GM18508 (cell line): ENCODE results near the gene SMAD2.
"Not testable (repeated sequence)": the region's sequence is repeated elsewhere in the genome, so short reads cannot be mapped to it uniquely, and the experiment has no call there.

ENCODE experiments used
- ATAC-seq: cut with Tn5 transposase; IDR thresholded peaks from one replicate; pipeline ENCODE4 v1.9.1; 2021; ENCODE audit warnings: moderate number of reproducible peaks; ENCODE audit not compliant: insufficient read depth, unreplicated experiment

The SMAD2 gene

DNA sequence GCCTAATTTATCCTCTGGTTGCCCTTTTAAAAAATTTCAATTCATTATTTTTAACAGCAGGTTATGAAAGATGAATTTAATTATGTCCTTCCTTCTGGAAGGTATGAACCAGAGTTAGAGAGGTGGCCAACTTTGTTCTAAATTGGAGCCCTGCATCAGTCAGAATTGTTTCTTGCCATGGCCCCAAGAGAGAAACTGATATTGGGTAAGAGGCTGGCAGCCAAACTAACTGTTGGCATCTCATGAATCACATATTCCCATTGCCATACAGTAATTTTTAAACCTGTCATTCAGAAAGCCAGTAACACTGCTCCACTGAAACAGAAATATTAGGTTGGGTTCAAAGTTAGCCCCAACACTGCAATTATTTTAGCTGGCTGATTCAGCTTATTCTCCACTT lies 67.4 kb downstream of the SMAD2 start:
- ATAC-seq = no peak

DNA sequence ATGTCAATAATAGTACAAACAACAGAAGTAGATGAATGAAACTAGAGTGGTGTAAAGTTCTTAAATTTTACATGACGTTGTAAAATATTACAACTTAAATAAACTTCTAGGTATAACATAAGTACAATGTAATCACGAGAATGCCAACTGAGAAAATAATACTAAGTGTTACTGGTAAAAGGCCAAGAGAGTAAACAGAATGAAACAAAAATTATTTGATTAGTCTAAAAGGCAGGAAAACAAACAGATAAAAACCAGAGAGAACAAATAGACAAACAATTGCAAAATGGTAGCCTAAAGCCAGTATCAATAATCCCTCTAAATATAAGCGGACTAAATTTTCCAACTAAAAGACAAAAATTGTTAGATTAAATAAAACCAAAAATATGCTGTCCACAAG lies 71.9 kb downstream of the SMAD2 start:
- ATAC-seq = no peak

DNA sequence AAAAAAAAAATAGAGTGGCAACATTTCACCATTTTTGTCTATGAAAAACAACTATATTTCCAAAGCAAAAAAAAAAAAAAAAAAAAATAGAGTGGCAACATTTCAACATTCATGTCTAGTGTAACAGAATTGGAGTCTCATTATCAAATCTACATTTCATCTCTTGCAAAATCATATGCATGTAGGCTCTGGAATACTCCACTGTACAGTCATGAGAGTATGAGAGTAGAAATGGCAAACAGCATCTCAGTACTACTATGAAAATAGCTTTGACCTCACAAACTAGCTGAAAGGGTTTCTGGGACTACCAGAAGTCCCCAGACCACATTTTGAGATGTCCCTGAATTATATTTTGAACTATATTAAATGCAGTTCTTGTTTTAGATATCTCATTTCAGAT lies 82.8 kb downstream of the SMAD2 start:
- ATAC-seq = no peak

DNA sequence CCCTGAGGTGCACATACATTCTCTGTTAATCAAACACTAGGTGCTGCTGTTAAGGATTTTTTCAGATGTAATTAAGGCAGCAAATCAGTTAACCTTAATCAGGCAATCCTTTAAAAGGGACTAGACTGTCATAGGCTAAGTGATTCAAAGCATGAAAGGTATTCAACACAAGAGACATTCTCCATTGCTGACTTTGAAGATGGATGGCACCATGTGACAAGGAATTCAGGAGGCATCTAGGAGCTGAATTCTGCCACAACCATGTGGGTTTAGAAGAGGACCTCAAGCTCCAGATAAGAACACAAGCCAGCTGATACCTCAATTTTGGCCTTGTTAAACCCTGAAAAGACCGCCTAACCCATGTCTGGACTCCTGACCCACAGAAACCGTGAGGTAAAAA lies 84.0 kb downstream of the SMAD2 start:
- ATAC-seq = no peak

DNA sequence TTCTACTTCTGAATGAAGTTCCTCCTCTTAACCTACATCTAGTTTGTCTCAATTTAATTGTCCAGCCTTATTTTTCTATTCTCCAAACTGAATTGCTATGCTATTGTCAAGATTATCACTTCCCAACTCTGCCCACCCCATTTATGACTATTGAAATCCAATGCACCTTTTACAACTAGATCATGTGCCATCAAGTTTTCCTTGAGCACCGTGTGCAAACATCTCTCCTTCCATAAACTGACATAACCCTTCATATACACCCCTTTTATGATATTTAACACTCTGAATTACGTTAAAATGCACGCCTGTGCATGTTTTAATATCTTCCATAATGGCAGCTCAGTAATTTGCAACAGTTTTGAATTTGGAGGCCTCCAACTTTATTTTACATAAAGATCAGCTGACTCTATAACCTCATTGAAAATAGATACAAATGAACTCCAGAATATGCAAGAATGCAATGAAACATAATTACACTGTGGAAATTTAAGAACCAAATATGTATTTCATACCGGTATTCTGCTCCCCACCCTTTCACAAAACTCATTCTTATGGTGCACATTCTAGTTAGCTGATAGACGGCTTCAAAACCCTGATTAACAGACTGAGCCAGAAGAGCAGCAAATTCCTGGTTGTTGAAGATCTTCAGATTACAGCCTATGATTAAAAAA lies 85.5 kb downstream of the SMAD2 start:
- no peak for ATAC-seq

DNA sequence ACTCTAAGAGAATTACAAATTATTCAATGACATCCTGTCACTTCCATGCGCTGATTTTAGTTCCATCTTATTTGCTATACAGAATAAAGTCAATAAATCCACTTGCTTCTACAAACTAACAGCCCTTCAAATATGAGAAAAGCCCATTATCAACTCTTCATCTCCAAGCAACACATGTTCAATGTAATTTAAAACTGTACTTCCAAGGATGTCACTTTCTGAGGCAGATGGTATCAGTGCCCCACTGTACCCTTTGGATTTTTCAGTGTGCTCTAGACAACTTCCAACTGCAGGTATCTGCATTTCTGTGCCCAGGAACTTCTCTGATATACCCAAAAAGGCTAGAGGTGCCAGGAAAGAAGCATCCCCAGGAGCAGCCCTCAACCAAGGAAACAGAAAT lies 87.6 kb downstream of the SMAD2 start:
- no peak for ATAC-seq

DNA sequence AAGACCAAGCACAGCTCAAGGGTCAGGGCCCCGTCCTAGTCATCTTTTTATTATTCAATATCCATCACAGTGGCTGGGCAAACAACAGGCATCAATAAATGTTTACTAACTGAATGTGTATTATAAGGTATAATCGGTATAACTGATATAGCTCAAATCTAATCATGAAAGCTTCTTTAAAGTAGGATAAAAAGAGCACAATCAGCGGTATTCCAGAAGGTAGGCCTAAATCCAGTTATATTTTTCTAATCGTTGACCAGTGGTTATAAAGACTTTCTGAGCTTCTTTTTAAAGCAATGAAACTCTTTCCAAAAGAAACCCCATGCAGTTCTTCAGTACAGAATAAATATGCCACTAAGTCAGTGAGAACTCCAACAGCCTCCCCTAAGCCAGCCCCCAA lies 92.1 kb downstream of the SMAD2 start:
- no peak for ATAC-seq

DNA sequence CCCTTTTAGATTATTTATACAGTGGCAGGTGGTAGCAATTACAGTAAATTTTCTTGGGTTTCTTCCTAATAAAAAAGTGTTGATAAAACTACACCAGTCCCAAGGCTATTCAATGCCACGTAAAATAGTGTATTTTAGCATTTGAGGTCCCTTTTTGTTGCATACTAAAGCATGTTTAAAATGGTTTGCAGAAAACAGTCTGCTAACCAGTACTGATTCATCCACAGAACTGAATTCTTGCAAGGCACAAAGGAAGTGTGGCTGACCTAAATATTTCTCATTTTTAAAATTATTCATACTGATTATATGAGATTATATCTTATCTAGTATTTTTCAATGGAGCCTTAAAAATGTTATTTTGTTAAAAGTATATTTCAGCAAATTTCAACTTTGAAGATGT lies 98.1 kb downstream of the SMAD2 start:
- ATAC-seq = no peak

DNA sequence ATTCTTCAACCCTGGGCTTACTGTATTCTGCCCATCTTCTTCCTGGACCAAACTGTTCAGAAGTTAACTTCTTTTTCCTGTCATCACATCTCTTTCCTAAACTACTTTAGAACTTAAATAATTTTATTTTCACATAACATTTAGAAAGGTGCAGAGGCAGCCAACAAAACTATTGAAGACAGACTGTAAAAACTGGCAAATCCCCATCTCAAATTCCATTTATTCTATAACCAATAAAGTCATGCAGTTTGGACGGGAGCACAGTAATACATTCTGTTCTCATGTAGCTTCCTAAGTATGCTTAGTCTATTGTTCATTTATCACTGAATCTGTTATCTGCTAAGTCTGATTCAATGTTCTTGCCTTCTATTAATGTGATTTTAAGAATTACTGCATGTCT lies 99.1 kb downstream of the SMAD2 start:
- ATAC-seq = no peak

DNA sequence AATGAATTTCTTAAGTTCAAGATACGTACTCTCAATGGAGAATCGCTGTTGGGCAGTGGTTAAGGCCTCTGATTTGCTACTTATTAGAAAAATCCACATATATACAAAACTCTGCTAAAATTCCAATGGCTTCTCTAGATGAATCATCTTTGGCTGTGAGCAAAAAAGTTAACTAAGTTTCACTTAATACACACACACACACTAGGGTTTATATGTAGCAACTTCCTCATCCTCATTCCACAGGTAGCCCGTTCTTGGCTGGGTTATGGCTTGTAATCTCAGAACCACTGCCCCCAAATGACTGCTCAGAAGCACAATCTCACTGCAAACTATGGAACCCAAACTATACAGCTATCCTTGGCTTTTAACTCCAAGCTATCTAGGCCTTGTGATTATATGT lies 99.7 kb downstream of the SMAD2 start:
- no peak for ATAC-seq

DNA sequence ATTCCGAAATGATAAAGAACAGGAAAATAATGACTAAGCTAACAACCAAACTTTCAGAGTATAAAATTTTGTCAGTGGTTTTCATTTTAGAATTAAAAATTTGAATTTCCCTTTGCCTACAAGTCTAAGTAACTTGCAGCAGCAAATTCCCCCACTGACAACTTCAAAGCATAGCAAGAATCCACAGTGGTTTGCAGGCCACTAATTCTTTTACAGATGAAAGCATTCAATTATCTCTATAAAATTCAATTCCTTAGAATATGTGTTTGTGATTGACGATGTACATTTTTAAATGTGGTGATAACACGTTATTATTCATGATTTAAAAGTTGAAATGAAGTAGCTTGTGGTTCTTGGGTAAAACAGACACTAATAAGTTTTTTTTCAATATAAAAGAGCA lies 100.6 kb downstream of the SMAD2 start:
- no peak for ATAC-seq

DNA sequence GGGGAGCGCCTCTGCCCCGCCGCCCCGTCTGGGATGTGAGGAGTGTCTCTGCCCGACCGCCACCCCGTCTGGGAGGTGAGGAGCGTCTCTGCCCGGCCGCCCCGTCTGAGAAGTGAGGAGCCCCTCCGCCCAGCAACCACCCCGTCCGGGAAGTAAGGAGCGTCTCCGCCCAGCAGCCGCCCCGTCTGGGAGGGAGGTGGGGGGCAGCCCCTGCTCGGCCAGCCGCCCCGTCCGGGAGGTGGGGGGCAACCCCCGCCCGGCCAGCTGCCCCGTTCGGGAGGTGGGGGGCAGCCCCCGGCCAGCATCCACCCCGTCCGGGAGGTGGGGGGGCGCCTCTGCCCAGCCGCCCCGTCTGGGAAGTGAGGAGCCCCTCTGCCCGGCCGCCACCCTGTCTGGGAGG lies 102.4 kb downstream of the SMAD2 start:
- ATAC-seq = not testable (repeated sequence)

DNA sequence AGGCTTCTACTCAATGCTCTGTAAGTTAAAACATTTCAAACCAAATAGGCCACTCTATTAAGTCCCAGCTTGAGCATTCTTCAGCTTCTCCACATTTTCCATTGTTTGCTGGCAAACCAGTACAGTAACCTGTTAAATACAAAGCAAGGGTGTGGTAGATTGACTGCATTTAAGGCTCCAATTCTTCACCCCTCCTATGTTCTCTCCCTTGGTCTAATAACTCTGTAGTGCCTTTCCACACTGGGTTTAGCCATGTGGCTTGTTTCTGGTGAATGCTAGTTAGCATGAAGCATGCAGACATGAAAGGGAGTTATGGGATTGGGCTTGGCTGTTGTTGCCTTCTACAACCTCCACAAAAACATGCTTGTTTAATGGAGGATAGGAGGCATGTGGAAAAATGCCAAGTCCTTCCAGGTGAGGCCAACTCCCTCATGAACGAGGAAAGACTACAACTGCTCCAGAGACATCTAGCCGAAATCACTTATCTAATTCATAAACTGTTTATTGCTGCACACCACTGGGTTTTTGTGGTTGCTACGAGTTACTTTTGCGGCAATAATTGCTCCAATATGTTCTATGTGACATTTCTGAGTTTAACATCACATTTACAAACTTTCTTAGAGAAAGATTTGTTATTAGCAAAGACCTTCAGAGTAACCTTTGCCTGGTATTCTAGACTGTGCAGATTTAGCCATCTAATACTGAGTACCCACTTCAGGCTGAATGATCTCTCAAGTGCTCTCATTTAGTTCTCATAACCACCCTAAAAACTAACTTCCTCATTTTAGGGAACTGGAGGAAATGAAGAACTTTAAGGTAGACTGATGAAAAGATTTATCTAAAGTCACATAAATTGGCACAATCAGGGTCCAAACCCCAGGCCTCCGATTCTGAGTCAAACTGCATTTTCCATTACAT lies 104.0 kb downstream of the SMAD2 start:
- no peak for ATAC-seq

DNA sequence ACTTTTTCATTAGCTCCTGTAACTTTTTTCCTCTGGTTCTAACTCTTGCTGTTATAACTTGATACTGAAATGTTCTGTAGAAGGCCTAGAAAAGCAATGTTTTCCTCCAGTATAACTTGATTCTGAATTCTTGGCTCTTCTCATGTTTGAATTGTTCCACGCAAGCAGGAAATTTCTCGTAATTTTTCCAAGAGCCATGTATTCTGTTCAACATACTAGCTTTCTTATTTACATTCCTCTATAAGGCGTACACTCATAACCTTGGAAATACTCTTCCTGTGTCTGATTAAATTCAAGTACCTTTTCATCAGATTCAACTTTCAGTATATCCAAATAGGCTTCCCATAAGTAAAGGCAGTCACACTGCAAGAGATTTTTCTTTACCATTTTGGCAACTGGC lies 109.1 kb downstream of the SMAD2 start:
- ATAC-seq = no peak

DNA sequence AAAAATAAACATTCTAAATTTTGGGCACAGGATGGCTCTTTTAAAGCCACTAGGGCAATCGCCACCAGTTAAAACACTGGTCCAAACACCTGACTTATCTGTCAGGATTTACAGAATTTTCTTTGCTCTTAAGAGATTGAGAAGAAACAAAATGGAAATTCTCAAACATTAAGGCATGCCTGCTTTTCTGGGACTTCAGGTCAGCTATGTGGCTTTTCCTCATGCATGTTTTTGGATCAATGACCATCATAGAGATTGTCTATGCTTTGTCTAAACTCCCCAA lies 112.7 kb downstream of the SMAD2 start:
- ATAC-seq = no peak

DNA sequence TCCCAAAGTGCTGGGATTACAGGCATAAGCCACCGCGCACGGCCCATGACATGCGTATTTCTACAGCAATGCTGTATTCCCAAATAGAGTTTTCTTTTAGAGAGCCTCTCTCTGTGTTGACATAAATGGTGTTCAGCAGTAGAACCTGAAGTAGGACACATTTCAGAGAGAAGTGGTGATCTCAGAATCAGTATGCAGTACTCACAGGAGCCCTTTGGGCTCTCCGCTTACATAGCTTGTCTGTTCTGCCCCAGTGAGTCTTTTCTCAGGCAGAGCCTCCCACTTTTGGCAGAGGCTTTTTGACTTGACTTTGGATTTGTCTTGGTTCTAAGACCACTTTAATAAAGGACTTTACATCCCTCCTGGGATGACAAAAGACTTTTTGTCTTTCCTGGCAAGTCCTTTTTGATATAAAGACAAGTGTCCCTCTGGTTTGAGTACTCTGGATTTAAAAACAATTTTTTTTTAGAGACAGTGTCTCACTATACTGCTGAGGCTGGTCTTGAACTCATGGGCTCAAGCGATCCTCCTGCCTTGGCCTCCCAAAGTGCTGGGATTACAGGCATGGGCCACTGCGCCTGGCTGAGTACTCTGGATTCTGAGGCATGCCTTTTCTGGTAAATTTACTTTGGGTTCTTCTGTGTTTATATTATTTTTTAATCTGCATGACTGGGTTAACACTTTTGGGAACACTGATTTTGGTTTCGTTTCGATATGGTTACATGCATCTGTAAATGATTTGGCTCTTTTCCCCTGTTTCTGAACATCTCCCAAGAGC lies 113.3 kb downstream of the SMAD2 start:
- no peak for ATAC-seq

DNA sequence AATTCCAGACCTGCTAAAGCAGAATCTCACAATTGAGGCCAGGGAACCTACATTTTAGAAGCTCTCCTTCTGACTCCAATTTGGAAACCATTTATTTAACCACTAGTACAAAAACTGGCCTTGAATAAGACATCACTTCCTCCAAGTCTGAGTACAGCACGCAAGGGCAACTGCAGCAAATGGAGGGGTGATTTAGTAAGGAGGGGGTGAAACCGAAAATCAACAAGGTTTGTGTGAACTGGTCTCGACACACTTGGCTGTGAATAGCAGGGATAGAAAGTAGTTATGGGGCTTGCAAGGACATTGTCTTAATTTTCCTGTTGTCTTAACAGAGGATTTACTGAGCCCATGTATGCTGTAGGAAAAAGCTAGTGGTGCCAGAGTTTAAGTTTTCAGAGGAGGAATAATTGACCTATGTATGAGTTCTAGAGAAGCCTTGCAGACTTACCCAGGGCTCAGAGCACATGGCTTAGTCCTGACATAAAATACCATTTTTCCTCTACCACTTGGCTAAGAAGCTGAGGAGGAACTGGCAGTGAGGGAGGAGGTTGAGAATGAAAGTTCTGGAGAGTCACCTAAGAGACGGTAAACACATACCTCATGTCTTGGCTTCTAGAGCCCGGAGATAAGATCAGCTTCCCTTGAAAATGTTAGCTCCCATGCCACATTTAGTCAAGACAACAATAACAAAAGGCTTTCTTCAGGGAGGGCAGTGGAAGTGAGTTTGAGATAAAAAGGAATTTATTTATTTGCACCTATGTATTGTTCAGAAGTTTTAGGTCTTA lies 114.8 kb downstream of the SMAD2 start:
- no peak for ATAC-seq

DNA sequence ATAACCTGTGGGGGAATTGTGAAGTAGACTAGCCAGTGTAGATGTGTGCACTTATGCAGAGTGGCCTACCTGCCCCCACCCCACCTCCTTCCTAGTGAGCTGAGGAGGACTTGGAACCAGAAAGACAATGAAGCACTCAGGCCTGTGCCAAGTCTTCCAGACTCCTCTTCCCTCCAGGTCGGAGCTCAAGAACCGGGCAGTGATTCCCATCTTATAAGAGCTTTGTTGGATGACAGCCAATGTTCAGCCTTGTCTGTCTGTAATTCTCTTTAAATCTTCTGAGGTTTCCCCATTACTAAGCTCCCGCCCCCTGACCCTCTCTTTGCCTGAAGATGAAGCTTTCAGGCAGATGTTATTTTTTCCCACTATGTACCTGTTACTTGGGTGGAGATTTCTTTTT lies 121.0 kb downstream of the SMAD2 start:
- no peak for ATAC-seq

DNA sequence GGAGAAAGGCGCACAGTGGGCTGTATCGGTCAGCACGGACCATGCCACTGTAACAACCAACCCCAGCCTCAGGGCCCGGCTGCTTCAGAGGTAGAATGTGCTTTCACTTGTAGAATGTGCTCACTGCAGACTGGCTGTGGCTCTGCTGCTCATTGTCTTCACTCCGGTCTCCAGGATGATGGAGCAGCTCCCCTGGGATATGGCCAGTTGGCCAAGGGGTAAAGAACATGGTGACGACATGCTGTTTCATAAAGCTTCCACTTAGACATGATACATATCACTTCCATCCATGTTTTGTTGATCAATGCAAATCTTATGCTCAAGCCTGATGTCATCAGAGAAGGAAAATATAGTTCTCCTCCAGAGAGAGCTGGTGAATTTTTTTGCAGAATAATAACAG lies 127.7 kb downstream of the SMAD2 start:
- no peak for ATAC-seq

DNA sequence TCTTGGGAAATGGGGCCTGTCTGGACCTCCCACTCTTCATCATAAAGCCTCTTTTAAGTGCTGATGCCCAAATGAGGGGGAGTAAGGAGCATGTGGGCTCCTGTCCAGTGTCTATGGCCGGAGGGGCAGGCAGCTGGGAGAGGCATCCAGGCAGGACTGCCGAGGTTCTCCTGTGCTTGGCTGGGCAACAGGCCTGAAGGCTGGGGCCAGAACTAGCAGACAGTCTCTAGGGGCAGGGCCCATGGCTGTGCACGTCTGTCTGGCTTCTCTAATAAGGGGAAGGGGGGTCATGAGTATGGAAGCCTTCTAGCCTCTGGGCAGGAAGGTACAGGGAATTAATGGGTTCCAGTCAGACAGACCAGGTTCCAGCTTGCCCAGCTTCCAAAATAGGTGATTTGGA lies 128.6 kb downstream of the SMAD2 start:
- ATAC-seq = no peak

DNA sequence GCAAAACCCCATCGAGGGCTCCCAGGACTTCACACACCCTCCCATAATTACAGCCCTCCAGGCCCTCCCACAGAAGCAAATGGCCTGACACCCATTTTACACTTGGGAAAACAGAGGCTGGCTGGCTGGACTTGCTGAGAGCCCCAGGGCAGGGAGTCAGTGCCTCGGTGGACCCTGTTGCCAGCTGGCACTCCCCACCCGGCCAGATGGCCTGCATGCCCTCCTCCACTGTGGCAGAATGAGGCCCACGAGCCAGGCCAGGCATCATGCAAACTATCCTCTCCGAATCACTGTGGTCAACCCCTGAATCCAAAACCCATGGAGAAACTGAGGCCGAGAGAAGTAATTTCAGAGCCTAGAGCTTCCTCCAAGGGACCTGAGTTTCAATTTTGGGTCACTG lies 129.7 kb downstream of the SMAD2 start:
- no peak for ATAC-seq
